PC-9 (cell line): Measurements from ENCODE around the gene AP2A1.

ENCODE experiments used
- CTCF ChIP-seq: fragments of 200-600 bp; sonication (generic); conservative IDR thresholded peaks from 2 replicates; pipeline ENCODE4 v1.6.1; 2017; ENCODE audit warnings: mixed run types, antibody characterized with exemption, mild to moderate bottlenecking, moderate library complexity
- EZH2 ChIP-seq: fragments of 200-600 bp; sonication (generic); IDR thresholded peaks from 2 replicates; pipeline ENCODE4 v1.8.0; 2017; ENCODE audit warnings: antibody characterized with exemption, low read depth

DNA sequence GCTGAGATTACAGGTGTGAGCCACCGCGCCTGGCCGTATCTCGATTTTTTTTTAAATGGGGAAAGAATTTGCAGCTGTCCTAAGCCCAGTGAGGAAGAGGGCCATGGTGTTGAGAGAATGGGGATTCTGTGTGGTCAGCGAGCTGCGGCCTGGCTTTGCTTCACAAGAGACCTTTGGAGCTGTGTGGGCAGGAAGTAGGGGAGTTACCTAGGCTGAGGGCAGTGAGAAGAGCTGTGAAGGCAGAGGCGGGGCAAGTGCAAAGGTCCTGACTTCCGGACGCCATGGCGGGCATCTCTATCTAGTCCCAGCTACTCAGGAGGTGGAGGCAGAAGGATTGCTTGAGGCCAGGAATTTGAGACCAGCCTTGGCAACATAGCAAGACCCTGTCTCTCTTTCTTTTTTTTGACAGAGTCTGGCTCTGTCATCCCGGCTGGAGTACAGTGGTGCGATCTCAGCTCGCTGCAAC lies 4.9 kb downstream of the AP2A1 start:
- TF ChIP-seq CTCF (no peak), EZH2 (no peak)
